ENCODE data around the gene ATN1. TPM values are rescaled to one million over a fixed set of nuclear protein-coding genes. Genes with fewer than 3 reads are reported as not detected.
A peak's percentile ranks its signal among the peaks of the same experiment; 100 is the strongest.

Gene ATN1
- total and polyA plus RNA-seq, 2 of the 8 experiments (the other 6 are each of a cell fraction or from before 2014, with no cell fraction given), result 20.6 to 73.4 TPM

DNA sequence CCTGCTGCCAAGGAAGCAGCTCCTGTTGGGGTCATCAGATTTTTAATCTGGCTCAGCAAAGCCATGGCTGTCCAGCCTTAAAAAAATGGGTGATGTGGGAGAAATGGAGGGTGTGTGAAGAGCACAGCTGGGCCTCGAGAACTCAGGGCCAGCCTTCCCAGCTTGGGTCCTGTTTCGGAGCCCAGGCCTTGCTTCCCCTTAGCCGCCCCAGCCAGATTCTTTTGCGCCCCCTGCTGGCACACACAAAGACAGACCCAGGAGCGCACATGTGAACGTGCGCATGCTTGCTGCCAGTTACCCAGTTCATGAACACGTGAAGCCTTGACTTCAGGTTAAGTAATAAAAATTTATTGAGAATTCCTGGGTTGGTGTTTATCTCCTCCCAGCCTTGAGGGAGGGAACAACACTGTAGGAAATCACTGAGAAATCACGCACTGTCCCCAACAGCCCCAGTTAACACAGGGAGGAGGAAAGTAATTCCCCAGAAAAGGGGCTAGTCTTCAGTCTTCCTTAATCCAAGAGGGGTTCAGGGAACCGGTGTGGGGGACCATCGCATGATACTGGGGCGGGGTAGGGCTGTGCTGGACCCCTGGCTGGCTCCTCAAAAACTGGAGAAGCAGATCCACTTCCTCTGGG, 37.4 kb downstream of the ATN1 start (continued):
- no peak for TF ChIP-seq PHF8 (conservative IDR thresholded peaks at IDR 0.05; ENCODE audit: low read depth, low read length)
- TF ChIP-seq, protein P1, sequence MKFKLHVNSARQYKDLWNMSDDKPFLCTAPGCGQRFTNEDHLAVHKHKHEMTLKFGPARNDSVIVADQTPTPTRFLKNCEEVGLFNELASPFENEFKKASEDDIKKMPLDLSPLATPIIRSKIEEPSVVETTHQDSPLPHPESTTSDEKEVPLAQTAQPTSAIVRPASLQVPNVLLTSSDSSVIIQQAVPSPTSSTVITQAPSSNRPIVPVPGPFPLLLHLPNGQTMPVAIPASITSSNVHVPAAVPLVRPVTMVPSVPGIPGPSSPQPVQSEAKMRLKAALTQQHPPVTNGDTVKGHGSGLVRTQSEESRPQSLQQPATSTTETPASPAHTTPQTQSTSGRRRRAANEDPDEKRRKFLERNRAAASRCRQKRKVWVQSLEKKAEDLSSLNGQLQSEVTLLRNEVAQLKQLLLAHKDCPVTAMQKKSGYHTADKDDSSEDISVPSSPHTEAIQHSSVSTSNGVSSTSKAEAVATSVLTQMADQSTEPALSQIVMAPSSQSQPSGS (IDR thresholded peaks at IDR 0.05; ENCODE audit: low read length), result no peak
- TF ChIP-seq POLR2A (IDR thresholded peaks at IDR 0.05; ENCODE audit: control extremely low read depth in 1 of 2, low read depth in 2 of 2, low read length in 2 of 2), result peak in 1 of 2 experiments; percentile 46; a peak in 2 of 3 replicates
- TF ChIP-seq, protein P2, sequence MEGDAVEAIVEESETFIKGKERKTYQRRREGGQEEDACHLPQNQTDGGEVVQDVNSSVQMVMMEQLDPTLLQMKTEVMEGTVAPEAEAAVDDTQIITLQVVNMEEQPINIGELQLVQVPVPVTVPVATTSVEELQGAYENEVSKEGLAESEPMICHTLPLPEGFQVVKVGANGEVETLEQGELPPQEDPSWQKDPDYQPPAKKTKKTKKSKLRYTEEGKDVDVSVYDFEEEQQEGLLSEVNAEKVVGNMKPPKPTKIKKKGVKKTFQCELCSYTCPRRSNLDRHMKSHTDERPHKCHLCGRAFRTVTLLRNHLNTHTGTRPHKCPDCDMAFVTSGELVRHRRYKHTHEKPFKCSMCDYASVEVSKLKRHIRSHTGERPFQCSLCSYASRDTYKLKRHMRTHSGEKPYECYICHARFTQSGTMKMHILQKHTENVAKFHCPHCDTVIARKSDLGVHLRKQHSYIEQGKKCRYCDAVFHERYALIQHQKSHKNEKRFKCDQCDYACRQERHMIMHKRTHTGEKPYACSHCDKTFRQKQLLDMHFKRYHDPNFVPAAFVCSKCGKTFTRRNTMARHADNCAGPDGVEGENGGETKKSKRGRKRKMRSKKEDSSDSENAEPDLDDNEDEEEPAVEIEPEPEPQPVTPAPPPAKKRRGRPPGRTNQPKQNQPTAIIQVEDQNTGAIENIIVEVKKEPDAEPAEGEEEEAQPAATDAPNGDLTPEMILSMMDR (IDR thresholded peaks at IDR 0.05; ENCODE audit: control extremely low read depth in 1 of 3, insufficient read depth in 1 of 3, low read depth in 1 of 3, low read length in 3 of 3), result peak in 2 of 3 experiments; percentile 78 to 90; a peak in 3 of 4 replicates
- TF ChIP-seq RNF2 (IDR thresholded peaks at IDR 0.05; ENCODE audit: borderline replicate concordance, low read depth, low read length, missing control alignments, poor library complexity, severe bottlenecking), result no peak

Measured in H1 (cell line).